ENCODE results near the gene TENT4A.

Gene TENT4A

DNA sequence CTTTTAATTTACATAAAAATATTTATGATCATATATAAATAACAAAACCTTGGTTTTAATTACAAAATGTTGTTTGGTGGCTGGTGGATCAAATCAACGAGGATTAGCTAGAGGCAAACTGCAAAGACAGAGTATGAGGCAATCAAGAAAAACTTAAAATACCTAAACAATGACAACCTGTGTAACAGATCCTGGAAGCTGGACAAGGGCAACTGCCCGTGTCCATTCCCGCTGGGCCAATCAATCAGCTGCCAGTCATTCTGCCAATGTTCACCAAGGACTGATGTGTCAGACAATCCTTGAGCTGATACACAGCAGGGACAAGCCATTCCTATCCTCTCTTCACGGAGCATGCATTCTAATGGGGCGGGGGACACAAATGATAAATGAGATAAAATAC, 3.2 kb upstream of the TENT4A start:
- H3K27ac Mint-ChIP-seq, result no peak overlapping the region
- peaks cover 19% of the 10 kb centered on the region for H3K4me1 Mint-ChIP-seq
- no peaks in the 10 kb centered on the region for H3K27me3 Mint-ChIP-seq
- H3K36me3 Mint-ChIP-seq, result no peaks in the 10 kb centered on the region
- H3K4me3 Mint-ChIP-seq, result no peak overlapping the region
- ATAC-seq, result no peak
- no peaks in the 10 kb centered on the region for H3K9me3 Mint-ChIP-seq

DNA sequence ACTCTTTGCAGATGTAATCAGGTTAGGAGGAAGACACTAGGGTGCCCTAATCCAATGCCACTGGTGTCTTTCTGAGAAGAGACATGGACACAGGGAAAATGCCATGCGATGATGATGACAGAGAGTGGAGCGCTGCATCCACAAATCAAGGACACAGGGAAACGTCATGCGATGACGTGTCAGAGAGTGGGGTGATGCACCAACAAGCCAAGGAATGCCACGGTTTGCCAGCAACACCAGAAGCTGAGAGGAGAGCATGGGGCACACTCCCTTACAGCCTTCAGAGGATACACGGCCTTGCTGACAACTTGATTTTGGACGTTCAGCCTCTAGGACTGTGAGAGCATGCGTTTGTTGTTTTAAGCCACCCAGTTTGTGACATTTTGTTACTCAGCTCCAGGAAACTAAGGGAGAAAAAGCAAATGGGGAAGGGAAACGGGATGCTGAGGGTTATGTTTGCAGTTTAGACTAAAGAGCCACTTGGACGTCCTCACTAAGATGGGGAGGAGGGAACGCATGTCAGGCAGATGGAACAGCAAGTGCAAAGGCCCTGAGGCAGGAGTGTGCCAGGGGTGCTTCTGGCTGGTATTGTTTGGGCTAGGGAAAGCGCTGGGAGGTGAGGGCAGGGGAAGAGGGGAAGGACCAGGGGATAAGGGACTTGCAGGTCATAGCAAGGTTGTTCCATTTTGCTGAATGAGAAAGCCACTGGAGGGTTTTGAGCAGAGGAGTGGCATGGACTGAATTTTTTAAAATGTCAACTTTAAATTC, 2.5 kb upstream of the TENT4A start:
- peaks cover under 1% of the 10 kb centered on the region for H3K36me3 Mint-ChIP-seq
- H3K27ac Mint-ChIP-seq, result peak overlapping the region; percentile 13
- H3K4me3 Mint-ChIP-seq, result no peak overlapping the region
- ATAC-seq, result no peak
- peaks cover 21% of the 10 kb centered on the region for H3K4me1 Mint-ChIP-seq
- no peaks in the 10 kb centered on the region for H3K27me3 Mint-ChIP-seq
- H3K9me3 Mint-ChIP-seq, result no peaks in the 10 kb centered on the region

DNA sequence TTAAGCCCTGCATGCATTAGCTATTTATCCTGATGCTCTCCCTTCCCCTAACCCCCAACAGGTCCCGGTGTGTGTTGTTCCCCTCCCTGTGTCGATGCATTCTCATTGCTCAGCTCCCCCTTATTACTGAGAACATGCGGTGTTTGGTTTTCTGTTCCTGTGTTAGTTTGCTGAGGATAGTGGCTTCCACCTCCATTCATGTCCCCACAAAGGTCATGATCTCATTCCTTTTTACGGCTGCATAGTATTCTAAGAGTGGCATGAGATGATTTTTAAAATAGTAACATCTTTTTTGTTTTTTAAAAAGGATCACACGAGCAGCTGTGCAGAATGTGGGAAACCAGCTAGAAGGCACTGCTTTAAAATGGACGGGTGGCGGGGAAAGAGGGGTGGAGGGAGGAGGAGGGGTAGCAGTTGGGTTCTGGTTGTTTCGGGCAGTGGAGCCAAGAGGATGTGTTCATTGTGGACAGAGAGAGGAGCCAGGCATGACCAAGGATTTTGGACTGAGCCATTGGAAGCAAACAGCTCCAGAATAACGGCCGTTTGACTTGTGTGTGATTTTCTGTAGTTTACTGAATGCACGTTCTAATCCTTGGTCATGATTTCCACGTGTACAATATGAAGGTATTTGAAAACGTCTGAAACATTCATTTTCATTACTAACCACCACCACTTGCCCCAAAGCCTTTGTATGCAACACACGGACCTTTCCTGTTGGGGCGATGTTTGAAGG, 1.7 kb upstream of the TENT4A start:
- no peak for ATAC-seq
- peaks cover 29% of the 10 kb centered on the region for H3K4me1 Mint-ChIP-seq
- peak overlapping the region; percentile 93 for H3K27ac Mint-ChIP-seq
- H3K36me3 Mint-ChIP-seq, result peaks cover 9% of the 10 kb centered on the region
- peak overlapping the region; percentile 89 for H3K4me3 Mint-ChIP-seq
- H3K27me3 Mint-ChIP-seq, result no peaks in the 10 kb centered on the region
- no peaks in the 10 kb centered on the region for H3K9me3 Mint-ChIP-seq

DNA sequence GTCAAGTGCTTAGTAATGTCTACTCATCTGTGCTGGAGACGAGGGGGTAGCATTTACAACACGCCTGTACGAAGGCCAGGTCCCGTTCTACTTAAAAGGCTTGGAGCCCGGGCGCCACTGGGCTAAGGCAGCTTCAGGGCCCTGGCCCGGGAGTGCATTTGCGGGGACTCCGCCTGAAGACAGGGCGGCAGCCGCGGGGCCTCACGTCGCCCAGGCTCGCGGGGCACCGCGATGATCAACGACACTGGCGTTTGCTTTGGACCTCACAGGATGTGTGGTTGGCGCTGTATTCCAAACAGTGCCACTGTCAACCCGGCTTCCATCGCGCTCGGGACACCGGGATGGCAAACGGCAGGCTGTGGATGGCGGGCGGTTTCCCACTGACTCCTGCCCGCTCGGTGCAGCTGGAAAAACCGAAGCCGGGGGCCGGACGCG, 1.1 kb upstream of the TENT4A start:
- Mint-ChIP-seq H3K9me3 (no peaks in the 10 kb centered on the region), H3K27ac (peak overlapping the region; percentile 93), H3K27me3 (no peaks in the 10 kb centered on the region), H3K4me3 (peak overlapping the region; percentile 89), H3K36me3 (peaks cover 14% of the 10 kb centered on the region), H3K4me1 (peaks cover 35% of the 10 kb centered on the region)
- peak; percentile 25 for ATAC-seq

DNA sequence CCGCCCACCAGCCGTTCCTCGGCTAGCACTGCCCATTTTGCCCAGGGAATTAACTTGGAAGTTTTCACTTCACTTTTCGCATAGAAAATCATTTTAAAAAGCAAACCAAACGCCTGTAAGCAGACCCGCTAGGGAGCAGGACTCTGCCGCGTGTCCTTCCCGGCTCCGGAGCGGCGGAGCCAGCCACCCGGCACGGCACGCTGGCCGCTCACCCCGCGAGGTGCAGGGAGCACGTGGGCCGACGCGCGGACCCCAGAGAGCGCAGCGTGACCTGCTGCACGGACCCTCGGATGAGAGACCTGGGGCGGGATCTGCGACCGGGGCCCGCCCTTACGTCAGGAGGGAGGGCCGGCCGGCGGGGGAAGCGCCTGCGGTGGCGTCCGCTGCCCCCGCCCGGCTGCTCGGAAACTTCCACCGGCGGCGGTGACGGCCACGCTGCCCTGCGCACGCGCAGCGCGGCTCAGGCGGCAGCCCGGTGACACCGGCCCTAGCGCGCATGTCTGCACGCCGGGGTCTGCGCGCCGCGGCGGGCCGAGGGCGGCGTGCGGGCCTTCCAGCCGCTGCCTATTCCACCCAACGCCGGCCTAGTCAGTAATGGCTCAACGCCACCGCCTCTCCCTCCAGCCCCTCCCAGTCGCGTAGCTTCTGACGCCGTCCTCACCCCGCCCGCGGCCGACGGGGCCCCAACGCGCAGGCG, 507 bp upstream of the TENT4A start:
- peaks cover 40% of the 10 kb centered on the region for H3K4me1 Mint-ChIP-seq
- H3K36me3 Mint-ChIP-seq, result peaks cover 14% of the 10 kb centered on the region
- no peaks in the 10 kb centered on the region for H3K9me3 Mint-ChIP-seq

DNA sequence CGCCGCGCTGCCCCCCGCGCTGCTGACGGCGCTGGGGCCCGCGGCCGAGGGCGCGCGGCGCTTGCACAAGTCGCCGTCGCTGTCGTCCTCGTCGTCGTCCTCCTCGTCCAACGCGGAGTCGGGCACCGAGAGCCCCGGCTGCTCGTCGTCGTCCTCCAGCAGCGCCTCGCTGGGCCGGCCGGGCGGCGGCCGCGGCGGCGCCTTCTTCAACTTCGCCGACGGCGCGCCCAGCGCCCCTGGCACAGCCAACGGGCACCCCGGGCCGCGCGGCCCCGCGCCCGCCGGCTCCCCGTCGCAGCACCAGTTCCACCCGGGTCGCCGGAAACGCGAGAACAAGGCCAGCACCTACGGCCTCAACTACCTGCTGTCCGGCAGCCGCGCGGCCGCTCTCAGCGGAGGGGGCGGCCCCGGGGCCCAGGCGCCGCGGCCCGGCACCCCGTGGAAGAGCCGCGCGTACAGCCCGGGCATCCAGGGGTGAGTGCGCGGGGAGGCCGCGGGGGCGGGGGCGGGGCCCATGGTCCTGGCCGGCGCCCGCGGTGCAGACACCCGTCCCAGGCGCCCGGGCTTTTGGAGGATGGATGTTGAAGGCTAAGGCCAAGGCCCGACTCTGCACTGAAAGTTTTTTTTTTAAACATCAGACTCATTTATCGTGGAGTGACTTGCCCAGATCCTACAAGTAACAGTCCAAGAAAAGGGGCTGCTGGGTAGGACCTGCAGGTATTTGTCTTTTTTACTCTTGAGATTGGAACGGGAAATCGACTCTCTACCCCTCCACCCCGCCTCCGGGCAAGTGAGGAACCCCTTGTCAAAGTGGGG, 1.2 kb downstream of the TENT4A start:
- Mint-ChIP-seq H3K4me3 (peak overlapping the region; percentile 80), H3K27me3 (no peaks in the 10 kb centered on the region), H3K9me3 (no peaks in the 10 kb centered on the region), H3K36me3 (peaks cover 28% of the 10 kb centered on the region), H3K4me1 (peaks cover 58% of the 10 kb centered on the region), H3K27ac (no peak overlapping the region)
- ATAC-seq, result no peak

More for the DNA sequence above, 507 bp upstream of the TENT4A start:
- ATAC-seq, result peak; percentile 88
- Mint-ChIP-seq H3K27me3 (no peaks in the 10 kb centered on the region), H3K27ac (peak overlapping the region; percentile 93), H3K4me3 (peak overlapping the region; percentile 89)

DNA sequence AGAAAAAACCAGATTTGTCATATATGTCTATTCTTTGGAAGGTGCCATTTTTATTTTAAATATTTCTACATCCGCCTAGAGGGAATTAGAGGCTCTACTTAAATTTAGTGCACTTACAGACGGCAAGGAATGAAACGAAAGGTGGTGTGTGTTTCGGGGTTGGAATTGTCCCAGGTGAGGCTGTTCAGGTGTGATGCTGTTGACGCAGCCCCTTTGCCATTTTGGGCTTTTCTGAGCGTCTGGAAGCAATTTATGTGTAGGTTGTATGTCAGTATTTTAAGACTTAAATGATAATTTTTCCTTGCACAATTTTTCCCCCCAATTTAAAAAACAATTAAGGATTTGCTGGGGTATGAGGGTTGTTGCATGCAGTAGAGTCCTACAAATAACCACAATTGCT, 2.0 kb downstream of the TENT4A start:
- Mint-ChIP-seq H3K27me3 (no peaks in the 10 kb centered on the region), H3K27ac (peak overlapping the region; percentile 34), H3K9me3 (no peaks in the 10 kb centered on the region), H3K4me1 (peaks cover 66% of the 10 kb centered on the region), H3K36me3 (peaks cover 31% of the 10 kb centered on the region), H3K4me3 (peak overlapping the region; percentile 80)
- no peak for ATAC-seq

DNA sequence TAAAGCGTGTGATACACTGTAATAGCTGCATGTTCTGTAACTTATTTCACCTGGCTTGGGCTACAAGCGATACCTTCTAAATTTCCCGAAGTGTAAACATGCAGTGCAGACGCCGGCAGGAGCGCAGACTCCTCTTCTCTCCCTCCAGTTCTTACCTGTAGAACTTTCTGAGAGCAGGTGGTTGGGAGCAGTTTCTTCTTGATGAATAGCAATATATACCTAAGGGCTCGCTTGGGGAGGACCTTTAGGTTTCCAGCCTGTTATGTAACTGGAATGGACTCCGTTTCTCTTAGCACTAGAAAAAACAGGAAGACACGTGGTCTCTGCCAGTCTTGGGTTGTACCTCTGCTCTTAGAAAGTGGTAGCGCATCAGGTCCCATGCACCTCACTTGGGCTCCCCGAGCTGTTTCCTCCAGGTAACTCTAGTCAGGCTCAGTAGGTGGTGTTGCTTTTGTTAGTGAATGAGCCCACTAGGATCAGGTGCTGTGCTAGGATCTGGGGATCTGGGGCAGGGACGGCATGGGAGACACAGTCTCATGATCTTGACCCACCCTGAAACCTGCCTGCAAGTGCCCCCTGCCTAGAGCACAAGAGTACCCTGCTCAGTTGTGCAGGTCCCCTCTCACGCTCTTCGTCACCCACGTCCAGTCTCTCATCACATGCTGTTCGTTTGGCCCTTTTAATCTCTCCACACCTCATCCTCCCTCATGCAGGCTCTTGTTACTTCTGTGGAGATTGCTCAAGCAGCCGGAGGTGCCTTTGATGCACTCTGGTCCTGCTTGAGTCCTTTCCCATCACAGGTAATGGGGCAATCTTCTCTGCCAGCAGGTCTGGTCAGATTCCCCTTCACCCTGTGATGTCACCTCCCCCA, 2.8 kb downstream of the TENT4A start:
- Mint-ChIP-seq H3K4me1 (peaks cover 73% of the 10 kb centered on the region), H3K36me3 (peaks cover 31% of the 10 kb centered on the region), H3K27me3 (no peaks in the 10 kb centered on the region), H3K4me3 (peak overlapping the region; percentile 80), H3K27ac (peak overlapping the region; percentile 34), H3K9me3 (no peaks in the 10 kb centered on the region)
- ATAC-seq, result no peak

DNA sequence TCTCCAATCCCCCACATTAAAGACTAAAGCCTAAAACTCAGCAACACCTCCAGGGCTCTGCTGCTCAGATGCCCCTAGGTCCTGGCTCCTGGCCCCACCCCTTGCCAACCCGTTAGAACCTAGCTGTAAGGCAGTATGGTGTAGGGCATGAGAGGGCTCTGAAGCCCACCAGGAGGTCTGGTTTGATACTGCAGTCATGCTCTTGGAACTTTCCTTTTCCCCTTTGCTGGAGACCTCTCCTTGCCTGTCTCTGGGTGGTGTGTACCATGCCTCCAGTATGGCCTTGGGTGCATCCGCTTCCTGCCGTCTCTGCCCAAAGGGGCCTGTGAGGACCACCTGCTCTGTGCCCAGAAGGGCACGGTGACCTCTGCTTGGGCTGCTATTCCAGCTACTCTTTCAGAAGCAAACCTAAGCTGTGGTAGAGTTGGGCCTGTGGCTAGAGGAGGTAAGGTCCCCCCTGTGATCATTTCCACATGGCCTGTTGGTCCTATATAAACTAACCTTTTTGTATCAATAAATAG, 3.5 kb downstream of the TENT4A start:
- Mint-ChIP-seq H3K4me3 (peak overlapping the region; percentile 80), H3K27me3 (no peaks in the 10 kb centered on the region), H3K36me3 (peaks cover 31% of the 10 kb centered on the region), H3K9me3 (no peaks in the 10 kb centered on the region), H3K27ac (peak overlapping the region; percentile 34), H3K4me1 (peaks cover 76% of the 10 kb centered on the region)
- ATAC-seq, result no peak

DNA sequence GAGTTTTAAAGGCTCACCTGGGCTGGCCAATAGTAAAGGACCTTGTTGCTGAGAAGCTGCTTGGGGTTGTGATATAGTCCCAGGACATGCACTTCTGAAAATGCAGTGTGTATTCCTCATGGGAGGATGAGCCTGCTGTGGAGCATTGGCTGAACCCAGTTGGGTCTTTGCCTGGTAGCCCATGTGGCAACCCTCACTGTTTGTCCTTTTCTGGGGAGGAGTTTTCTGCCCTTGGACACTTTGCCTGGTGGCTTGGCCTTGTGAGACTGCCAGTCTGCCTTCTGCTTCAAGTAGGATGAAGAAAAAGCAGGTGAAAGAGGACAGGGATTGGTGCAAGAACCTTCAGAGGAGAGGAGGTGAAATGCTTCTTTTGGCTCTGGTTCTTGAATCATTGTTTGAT, 4.0 kb downstream of the TENT4A start:
- H3K27me3 Mint-ChIP-seq, result no peaks in the 10 kb centered on the region
- ATAC-seq, result no peak
- peak overlapping the region; percentile 80 for H3K4me3 Mint-ChIP-seq
- H3K4me1 Mint-ChIP-seq, result peaks cover 76% of the 10 kb centered on the region
- H3K36me3 Mint-ChIP-seq, result peaks cover 31% of the 10 kb centered on the region
- no peaks in the 10 kb centered on the region for H3K9me3 Mint-ChIP-seq
- H3K27ac Mint-ChIP-seq, result peak overlapping the region; percentile 34

DNA sequence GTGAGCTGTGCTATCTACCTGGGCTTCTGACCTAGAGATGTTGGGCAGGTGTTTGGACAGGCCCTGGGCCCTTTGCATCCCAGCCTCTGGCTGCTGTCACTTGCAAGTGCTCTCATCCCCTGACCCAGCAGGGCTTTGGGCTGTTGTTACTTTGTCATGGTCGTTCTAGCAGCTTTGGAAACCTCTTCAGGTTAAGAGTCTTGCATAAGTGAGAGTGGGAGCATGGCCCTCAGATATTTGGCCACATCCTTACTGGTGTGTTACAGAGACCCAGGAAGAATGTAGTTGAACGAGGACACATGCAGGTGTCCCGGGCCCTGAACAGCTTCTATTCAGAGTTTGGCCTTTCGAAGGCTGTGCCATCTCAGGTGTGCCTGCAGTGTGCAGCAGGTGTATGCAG, 4.5 kb downstream of the TENT4A start:
- H3K27ac Mint-ChIP-seq, result peak overlapping the region; percentile 46
- no peaks in the 10 kb centered on the region for H3K9me3 Mint-ChIP-seq
- H3K27me3 Mint-ChIP-seq, result no peaks in the 10 kb centered on the region
- peak overlapping the region; percentile 16 for H3K4me3 Mint-ChIP-seq
- peaks cover 31% of the 10 kb centered on the region for H3K36me3 Mint-ChIP-seq
- H3K4me1 Mint-ChIP-seq, result peaks cover 80% of the 10 kb centered on the region
- no peak for ATAC-seq

DNA sequence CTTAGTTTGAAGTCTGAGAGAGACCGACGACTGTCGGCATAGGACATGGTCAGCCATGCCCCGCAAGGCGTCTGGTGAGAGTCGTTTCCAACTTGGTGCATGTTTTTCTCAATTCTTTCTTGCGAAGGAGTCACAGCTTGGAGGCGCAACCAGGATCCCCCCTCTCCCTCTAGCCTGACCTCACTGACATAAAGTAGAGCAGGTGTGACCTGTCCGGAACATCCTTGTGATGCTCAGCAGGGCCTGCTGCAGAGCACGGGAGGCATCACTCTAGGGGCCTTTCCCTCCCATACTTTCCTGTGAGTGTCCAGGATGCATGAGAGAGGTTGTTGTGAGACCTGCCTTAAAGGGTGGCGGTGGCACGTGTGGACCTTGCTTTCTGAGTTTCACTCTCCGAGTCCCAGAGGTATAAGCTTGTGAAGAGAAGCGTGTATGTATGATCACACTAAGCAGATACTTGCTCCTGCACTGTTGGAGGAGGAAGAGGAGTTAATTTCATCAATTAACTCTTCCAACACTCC, 5.0 kb downstream of the TENT4A start:
- no peaks in the 10 kb centered on the region for H3K27me3 Mint-ChIP-seq
- H3K27ac Mint-ChIP-seq, result peak overlapping the region; percentile 46
- peaks cover 31% of the 10 kb centered on the region for H3K36me3 Mint-ChIP-seq
- peaks cover 82% of the 10 kb centered on the region for H3K4me1 Mint-ChIP-seq
- ATAC-seq, result no peak
- no peaks in the 10 kb centered on the region for H3K9me3 Mint-ChIP-seq
- peak overlapping the region; percentile 16 for H3K4me3 Mint-ChIP-seq

DNA sequence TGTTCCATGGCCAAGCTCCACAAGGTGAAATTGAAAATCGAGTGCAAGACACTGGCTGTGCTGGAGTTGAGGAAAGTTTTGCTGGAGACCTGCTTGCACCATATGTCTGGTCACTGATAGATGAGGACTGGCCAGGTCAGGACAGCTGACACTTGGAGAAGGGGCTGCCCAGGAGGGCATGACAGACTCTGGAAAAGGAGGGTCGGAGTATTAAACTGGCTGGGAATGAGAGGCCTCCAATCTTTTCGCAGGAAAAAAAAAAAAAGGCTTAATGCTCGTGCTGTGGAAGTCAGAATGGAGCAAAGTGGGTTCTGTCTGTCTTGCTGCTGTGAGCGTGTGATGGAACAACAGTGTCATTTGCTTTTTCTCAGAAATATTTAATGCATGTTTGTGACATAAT, 5.5 kb downstream of the TENT4A start:
- Mint-ChIP-seq H3K9me3 (no peaks in the 10 kb centered on the region), H3K27me3 (no peaks in the 10 kb centered on the region), H3K27ac (peak overlapping the region; percentile 46), H3K4me1 (peaks cover 87% of the 10 kb centered on the region), H3K36me3 (peaks cover 36% of the 10 kb centered on the region), H3K4me3 (no peak overlapping the region)
- no peak for ATAC-seq

DNA sequence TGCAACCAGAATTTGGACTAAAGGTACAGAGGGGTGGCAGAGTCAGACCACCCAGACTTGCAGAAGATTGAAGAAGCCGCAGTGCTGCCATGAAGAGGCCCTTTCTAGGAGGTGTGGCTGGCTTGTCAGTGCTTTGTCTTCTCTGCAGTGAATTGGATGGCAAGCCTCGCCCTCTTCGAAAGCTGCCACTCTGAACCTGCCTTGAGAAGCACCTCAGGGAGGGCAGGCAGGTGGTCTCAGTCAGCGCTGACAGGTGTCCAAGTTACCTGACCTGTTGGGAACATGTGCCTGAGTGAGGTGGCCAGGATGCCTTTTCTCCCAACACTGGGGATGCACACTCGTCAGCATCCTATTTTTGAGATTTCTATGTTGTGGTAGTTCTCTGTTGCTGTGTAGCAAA, 6.2 kb downstream of the TENT4A start:
- peaks cover 94% of the 10 kb centered on the region for H3K4me1 Mint-ChIP-seq
- H3K27ac Mint-ChIP-seq, result peak overlapping the region; percentile 46
- no peak overlapping the region for H3K4me3 Mint-ChIP-seq

More for the DNA sequence above, 6.2 kb downstream of the TENT4A start:
- Mint-ChIP-seq H3K27me3 (no peaks in the 10 kb centered on the region), H3K36me3 (peaks cover 43% of the 10 kb centered on the region), H3K9me3 (no peaks in the 10 kb centered on the region)
- ATAC-seq, result no peak

Data from stimulated activated memory B cell treated with anti-CD40 and anti-IgM and Interleukin-4, amounts not matched to agents 10 μg/mL and 1 μg/mL and 100 μg/mL, for 72 hours (primary cell).